IMR-90 (cell line): ENCODE data around the gene LCE1E. TPM values are rescaled to one million over a fixed set of nuclear protein-coding genes. Genes with fewer than 3 reads are reported as not detected.
A peak's percentile ranks its signal among the peaks of the same experiment; 100 is the strongest.

ENCODE experiments used
- ATAC-seq: fragments of 200-7000 bp; cut with Tn5 transposase; 2 replicates; pipeline ENCODE4 v1.9.1; 2020; ENCODE audit warnings: low read depth, mild to moderate bottlenecking, moderate library complexity
- BruUV-seq: library from RNA; stranded (reverse); fragments of 400-500 nt; replicated peaks from 2 replicates; lab custom pipeline; 2021; lab: Mats Ljungman, UMichigan
- CTCF ChIA-PET: fragments of 300-600 bp; formaldehyde crosslinking; extraction: SDS; loops from one replicate; lab custom pipeline; 2021; ENCODE audit warnings: antibody characterized with exemption; lab: Yijun Ruan, JAX
- POLR2A ChIA-PET: fragments of 300-600 bp; sonication (Branson Sonifier 250); formaldehyde crosslinking; loops from one replicate; lab custom pipeline; 2022; ENCODE audit warnings: antibody characterized with exemption; ENCODE audit not compliant: unreplicated experiment; lab: Charles Lee
- DNase-seq: peaks from one replicate; pipeline ENCODE4 v3.0.0; 2013
- H2AFZ ChIP-seq: replicated peaks from 2 replicates; pipeline ENCODE3; 2013; ENCODE audit warnings: low read length, mild to moderate bottlenecking; ENCODE audit not compliant: poor library complexity
- H2AK5ac ChIP-seq: 2 replicates; pipeline ENCODE4 v1.6.1; 2013; ENCODE audit warnings: low read depth, low read length, inconsistent platforms
- H2AK9ac ChIP-seq: replicated peaks from 2 replicates; pipeline ENCODE3; 2013; ENCODE audit warnings: mild to moderate bottlenecking, low read depth, low read length, moderate library complexity; ENCODE audit not compliant: poor library complexity
- H2BK120ac ChIP-seq: 2 replicates; pipeline ENCODE4 v1.6.1; 2013; ENCODE audit warnings: low read depth, low read length, inconsistent platforms
- H2BK15ac ChIP-seq: 3 replicates; pipeline ENCODE4 v1.6.1; 2013; ENCODE audit warnings: low read depth, low read length, inconsistent platforms
- H2BK20ac ChIP-seq: 2 replicates; pipeline ENCODE4 v1.6.1; 2013; ENCODE audit warnings: low read depth, mild to moderate bottlenecking, inconsistent platforms, low read length, moderate library complexity
- H2BK5ac ChIP-seq: 2 replicates; pipeline ENCODE4 v1.6.1; 2013; ENCODE audit warnings: mild to moderate bottlenecking, low read depth, low read length, inconsistent platforms; ENCODE audit not compliant: poor library complexity, severe bottlenecking
- H3K14ac ChIP-seq: replicated peaks from 2 replicates; pipeline ENCODE4 v1.6.1; 2013; ENCODE audit warnings: low read depth, low read length, inconsistent platforms
- H3K18ac ChIP-seq: 2 replicates; pipeline ENCODE4 v1.6.1; 2013; ENCODE audit warnings: low read depth, low read length, control low read depth
- H3K23ac ChIP-seq: 2 replicates; pipeline ENCODE4 v1.6.1; 2013; ENCODE audit warnings: low read depth, low read length, inconsistent platforms
- H3K27ac ChIP-seq: 2 replicates; pipeline ENCODE4 v1.5.1; 2013; ENCODE audit warnings: mild to moderate bottlenecking, control low read depth, low read length; ENCODE audit not compliant: insufficient read depth
- H3K27me3 ChIP-seq: 2 replicates; pipeline ENCODE4 v1.6.1; 2013; ENCODE audit warnings: low read length; ENCODE audit not compliant: control insufficient read depth, insufficient read depth
- H3K36me3 ChIP-seq: 2 replicates; pipeline ENCODE4 v1.6.1; 2013; ENCODE audit warnings: low read length, mixed read lengths; ENCODE audit not compliant: control insufficient read depth, insufficient read depth
- H3K4ac ChIP-seq: 2 replicates; pipeline ENCODE4 v1.6.1; 2013; ENCODE audit warnings: low read depth, low read length, inconsistent platforms
- H3K4me1 ChIP-seq: 2 replicates; pipeline ENCODE4 v1.6.1; 2013; ENCODE audit warnings: low read length, mixed read lengths; ENCODE audit not compliant: control insufficient read depth, insufficient read depth
- H3K4me2 ChIP-seq: 2 replicates; pipeline ENCODE4 v1.6.1; 2013; ENCODE audit warnings: low read depth, mild to moderate bottlenecking, control low read depth, low read length, moderate library complexity
- H3K4me3 ChIP-seq: 2 replicates; pipeline ENCODE4 v1.5.1; 2013; ENCODE audit warnings: low read depth, mild to moderate bottlenecking, control low read depth, low read length, moderate library complexity; ENCODE audit not compliant: insufficient read depth
- H3K56ac ChIP-seq: 2 replicates; pipeline ENCODE4 v1.6.1; 2013; ENCODE audit warnings: low read length, inconsistent platforms; ENCODE audit not compliant: insufficient read depth; ENCODE audit errors: extremely low read depth
- H3K79me1 ChIP-seq, 2 experiments: 2 replicates each; pipeline ENCODE4 v1.6.1; 2013; ENCODE audit warnings: low read length in 2 of 2, inconsistent platforms in 1 of 2, low read depth in 1 of 2
- H3K9ac ChIP-seq: 2 replicates; pipeline ENCODE4 v1.6.1; 2013; ENCODE audit warnings: low read depth, low read length, control low read depth
- H3K9me1 ChIP-seq: 2 replicates; pipeline ENCODE4 v1.6.1; 2013; ENCODE audit warnings: low read length, inconsistent platforms; ENCODE audit not compliant: insufficient read depth
- H3K9me3 ChIP-seq: 2 replicates; pipeline ENCODE4 v1.6.1; 2013; ENCODE audit warnings: low read length; ENCODE audit not compliant: control insufficient read depth, insufficient read depth
- H4K20me1 ChIP-seq: 2 replicates; pipeline ENCODE4 v1.6.1; 2013; ENCODE audit warnings: low read length, inconsistent platforms; ENCODE audit not compliant: insufficient read depth
- H4K5ac ChIP-seq: 2 replicates; pipeline ENCODE4 v1.6.1; 2013; ENCODE audit warnings: mild to moderate bottlenecking, low read depth, low read length, control low read depth
- H4K8ac ChIP-seq, 2 experiments: 2 replicates each; pipeline ENCODE4 v1.6.1; 2013; ENCODE audit warnings: low read depth in 2 of 2, low read length in 2 of 2, control low read depth in 1 of 2, inconsistent platforms in 1 of 2
- H4K91ac ChIP-seq: 2 replicates; pipeline ENCODE4 v1.6.1; 2013; ENCODE audit warnings: low read depth, low read length, inconsistent platforms; ENCODE audit not compliant: insufficient read depth
- BHLHE40 ChIP-seq: fragments of 150-350 bp; IDR thresholded peaks from 2 replicates; pipeline ENCODE4 v1.6.1; 2016; ENCODE audit warnings: mild to moderate bottlenecking, low read depth, low read length
- CEBPB ChIP-seq: IDR thresholded peaks from 2 replicates; pipeline ENCODE4 v1.6.1; 2012; ENCODE audit warnings: low read depth, low read length, improper control_type of control experiment
- CHD1 ChIP-seq: IDR thresholded peaks from 2 replicates; pipeline ENCODE4 v1.6.1; 2012; ENCODE audit warnings: low read depth, low read length, improper control_type of control experiment
- CTCF ChIP-seq: conservative IDR thresholded peaks from 2 replicates; pipeline ENCODE4 v1.5.1; 2012; ENCODE audit warnings: mild to moderate bottlenecking, low read depth, low read length, improper control_type of control experiment
- MAFK ChIP-seq: IDR thresholded peaks from 2 replicates; pipeline ENCODE4 v1.6.1; 2012; ENCODE audit warnings: low read depth, low read length, improper control_type of control experiment
- MXI1 ChIP-seq: IDR thresholded peaks from 2 replicates; pipeline ENCODE4 v1.6.1; 2012; ENCODE audit warnings: low read depth, mild to moderate bottlenecking, low read length, moderate library complexity, borderline replicate concordance
- RAD21 ChIP-seq: IDR thresholded peaks from 2 replicates; pipeline ENCODE4 v1.6.1; 2012; ENCODE audit warnings: low read length, improper control_type of control experiment
- RCOR1 ChIP-seq: IDR thresholded peaks from 2 replicates; pipeline ENCODE4 v1.6.1; 2012; ENCODE audit warnings: mild to moderate bottlenecking, low read length, improper control_type of control experiment; ENCODE audit not compliant: insufficient replicate concordance
- RFX5 ChIP-seq: IDR thresholded peaks from 2 replicates; pipeline ENCODE4 v1.8.0; 2012; ENCODE audit warnings: low read depth, mild to moderate bottlenecking, low read length, moderate library complexity
- SMC3 ChIP-seq: fragments of 150-350 bp; IDR thresholded peaks from 2 replicates; pipeline ENCODE4 v1.6.1; 2016; ENCODE audit warnings: low read depth, mild to moderate bottlenecking, antibody characterized with exemption, low read length, moderate library complexity
- USF2 ChIP-seq: fragments of 150-350 bp; IDR thresholded peaks from 2 replicates; pipeline ENCODE4 v1.6.1; 2017; ENCODE audit warnings: mild to moderate bottlenecking, antibody characterized with exemption, low read length, low read depth
- WGBS, 2 experiments: methylation state at CpG; one replicate each; pipeline versions ENCODE4 v1.1.5 to v1.1.7; 2013; ENCODE audit warnings: missing lambda C conversion rate in 2 of 2; ENCODE audit not compliant: insufficient read length in 1 of 2; ENCODE audit errors: extremely low coverage in 2 of 2; 5-methylcytosine and 5-hydroxymethylcytosine counted together
- dilution Hi-C: fragments of 300-500 bp; cut with HindIII; formaldehyde crosslinking; loops from one replicate; pipeline ENCODE4 v1.14.3; 2018; ENCODE audit warnings: low sequenced_read_pairs; ENCODE audit not compliant: unreplicated experiment
- in situ Hi-C: fragments of 300-500 bp; cut with MboI; formaldehyde crosslinking; loops from 3 replicates; pipeline ENCODE4 v1.14.3; 2019; ENCODE audit warnings: low sequenced_read_pairs, inconsistent platforms, mixed read lengths
- intact Hi-C: fragments of 100-400 bp; cut with micrococcal nuclease; formaldehyde crosslinking; loops from 2 replicates; pipeline ENCODE4 v1.10.0; 2022
- polyA plus RNA-seq, 3 experiments: library from polyadenylated mRNA; depleted of rRNA; stranded (reverse); fragments of >200 nt; gene quantifications; 2 replicates each; pipeline ENCODE4 v1.2.3, GENCODE V29; 2012; ENCODE audit warnings: low replicate concordance in 1 of 3
- total RNA-seq: library from RNA; depleted of rRNA; stranded (reverse); fragments of >200 nt; gene quantifications from 2 replicates; pipeline ENCODE4 v1.2.3, GENCODE V29; 2012

LCE1E gene
- total and polyA plus RNA-seq, 2 of the 4 experiments (the other 2 are of a cell fraction), result not detected

GRCh38 chr1:152777510-152778137 is 8.4 kb upstream of the LCE1E start:
- Histone ChIP-seq H2BK20ac (no peak overlapping the region), H4K8ac (no peak overlapping the region), H3K9ac (no peak overlapping the region), H3K4ac (no peak overlapping the region), H3K4me3 (no peak overlapping the region), H3K14ac (no peak overlapping the region), H3K23ac (no peak overlapping the region), H3K56ac (no peak overlapping the region), H3K9me1 (no peaks in the 10 kb centered on the region), H2AK9ac (no peak overlapping the region), H3K36me3 (no peaks in the 10 kb centered on the region), H3K4me1 (no peaks in the 10 kb centered on the region), H2AFZ (no peak overlapping the region), H3K27ac (no peak overlapping the region), H2BK120ac (no peak overlapping the region), H3K79me1 (no peaks in the 10 kb centered on the region), H4K5ac (no peak overlapping the region), H3K9me3 (no peaks in the 10 kb centered on the region), H4K91ac (no peak overlapping the region), H2AK5ac (no peak overlapping the region), H3K18ac (no peak overlapping the region), H2BK15ac (no peak overlapping the region), H3K4me2 (no peak overlapping the region), H4K20me1 (no peaks in the 10 kb centered on the region), H2BK5ac (no peak overlapping the region), H3K27me3 (no peaks in the 10 kb centered on the region)
- WGBS, 2 experiments, result 60% methylated on average over 1 of the region's 4 CpGs; no CpG with 5 or more reads in 1 of the 2 experiments
- DNase-seq, result no peak
- ChIA-PET CTCF (no interaction called here), POLR2A (no interaction called here)
- dilution Hi-C loops (no loop called here), intact Hi-C loops (no loop called here), in situ Hi-C loops (no loop called here)
- BruUV-seq, result no TSS peak
- TF ChIP-seq CHD1 (no peak), CTCF (peak; percentile 32; the same call in 1 of the 2 replicates), USF2 (no peak), BHLHE40 (no peak), SMC3 (peak; percentile 31; the same call in 1 of the 2 replicates), RFX5 (no peak), RAD21 (no peak), RCOR1 (no peak), MXI1 (no peak), CEBPB (no peak), MAFK (no peak)
- no peak for ATAC-seq
